ENCODE measurements around the gene CYBA. TPM values are rescaled to one million over a fixed set of nuclear protein-coding genes. Genes with fewer than 3 reads are reported as not detected.

Gene CYBA
- polyA plus RNA-seq, 1 donor (not counting 4 experiments of a cell fraction or from before 2014, with no cell fraction given) = 4.4 TPM

GRCh38 chr16:88687254-88687576 is 36.4 kb upstream of the CYBA start:
- H2AFZ ChIP-seq (ENCODE audit: control insufficient read depth, low read length) = no peak overlapping the region
- H3K9ac ChIP-seq (ENCODE audit: control insufficient read depth, extremely low read depth, insufficient read depth, low read length) = no peak overlapping the region
- dilution Hi-C loops (cut with MboI; ENCODE audit: extremely low pct_ligation_motif_present, low sequenced_read_pairs) = no loop called here
- no peak overlapping the region for H3K4me3 ChIP-seq (ENCODE audit: control insufficient read depth in 2 of 3, extremely low read depth in 1 of 3, insufficient read depth in 2 of 3, low read depth in 1 of 3, low read length in 3 of 3)
- peaks cover 2% of the 10 kb centered on the region for H4K20me1 ChIP-seq (ENCODE audit: control insufficient read depth, extremely low read depth, insufficient read depth, low read length)
- no peaks in the 10 kb centered on the region for H3K36me3 ChIP-seq (ENCODE audit: control insufficient read depth in 2 of 2, extremely low read depth in 1 of 2, insufficient read depth in 2 of 2, low read length in 2 of 2)
- peaks cover 63% of the 10 kb centered on the region for H3K27me3 ChIP-seq (ENCODE audit: control insufficient read depth, extremely low read depth, insufficient read depth, low read length)
- H3K9me1 ChIP-seq (ENCODE audit: control insufficient read depth, extremely low read depth, insufficient read depth, low read length) = no peaks in the 10 kb centered on the region
- FAIRE-seq = no peak
- DNase-seq (ENCODE audit: low read depth, low spot score) = no peak
- H3K9me3 ChIP-seq (ENCODE audit: control insufficient read depth, low read depth, low read length) = no peaks in the 10 kb centered on the region
- no peak for TF ChIP-seq EZH2 (IDR thresholded peaks at IDR 0.05; ENCODE audit: low read length)
- TF ChIP-seq CTCF (optimal IDR thresholded peaks at IDR 0.05 in 1 of 3, IDR thresholded peaks at IDR 0.05 in 1 of 3, conservative IDR thresholded peaks at IDR 0.05 in 1 of 3; ENCODE audit: extremely low read depth in 1 of 3, insufficient read depth in 2 of 3, low read length in 3 of 3) = no peak
- peaks cover 14% of the 10 kb centered on the region for H3K4me1 ChIP-seq (ENCODE audit: control insufficient read depth, extremely low read depth, insufficient read depth, low read length)
- no peak overlapping the region for H3K4me2 ChIP-seq (ENCODE audit: control insufficient read depth, extremely low read depth, insufficient read depth, low read depth, low read length)
- no peak overlapping the region for H3K27ac ChIP-seq (ENCODE audit: control insufficient read depth, insufficient read depth, low read length)
- H3K79me2 ChIP-seq (ENCODE audit: control insufficient read depth, insufficient read depth, low read length) = no peaks in the 10 kb centered on the region

- Histone ChIP-seq H3K9me1 (ENCODE audit: control insufficient read depth, extremely low read depth, insufficient read depth, low read length) (no peaks in the 10 kb centered on the region), H3K27me3 (ENCODE audit: control insufficient read depth, extremely low read depth, insufficient read depth, low read length) (peaks cover 66% of the 10 kb centered on the region), H4K20me1 (ENCODE audit: control insufficient read depth, extremely low read depth, insufficient read depth, low read length) (peaks cover 2% of the 10 kb centered on the region), H2AFZ (ENCODE audit: control insufficient read depth, low read length) (peak within 1 kb of the TSS; percentile 6), H3K4me1 (ENCODE audit: control insufficient read depth, extremely low read depth, insufficient read depth, low read length) (peaks cover 14% of the 10 kb centered on the region), H3K36me3 (ENCODE audit: control insufficient read depth in 2 of 2, extremely low read depth in 1 of 2, insufficient read depth in 2 of 2, low read length in 2 of 2) (no peaks in the 10 kb centered on the region), H3K4me3 (ENCODE audit: control insufficient read depth in 2 of 3, extremely low read depth in 1 of 3, insufficient read depth in 2 of 3, low read depth in 1 of 3, low read length in 3 of 3) (peak within 1 kb of the TSS; percentile 47 to 67 (median 64)), H3K27ac (ENCODE audit: control insufficient read depth, insufficient read depth, low read length) (no peak within 1 kb of the TSS), H3K9ac (ENCODE audit: control insufficient read depth, extremely low read depth, insufficient read depth, low read length) (peak within 1 kb of the TSS; percentile 33), H3K79me2 (ENCODE audit: control insufficient read depth, insufficient read depth, low read length) (no peaks in the 10 kb centered on the region), H3K4me2 (ENCODE audit: control insufficient read depth, extremely low read depth, insufficient read depth, low read depth, low read length) (peak within 1 kb of the TSS; percentile 85), H3K9me3 (ENCODE audit: control insufficient read depth, low read depth, low read length) (no peaks in the 10 kb centered on the region)
- DNase-seq (ENCODE audit: low read depth, low spot score) (no peak), FAIRE-seq (no peak)
- dilution Hi-C loops (cut with MboI; ENCODE audit: extremely low pct_ligation_motif_present, low sequenced_read_pairs) = no loop called here
- peak; percentile 61 for TF ChIP-seq EZH2 (IDR thresholded peaks at IDR 0.05; ENCODE audit: low read length)
- no peak for TF ChIP-seq CTCF (optimal IDR thresholded peaks at IDR 0.05 in 1 of 3, IDR thresholded peaks at IDR 0.05 in 1 of 3, conservative IDR thresholded peaks at IDR 0.05 in 1 of 3; ENCODE audit: extremely low read depth in 1 of 3, insufficient read depth in 2 of 3, low read length in 3 of 3)
Observed at GRCh38 chr16:88686439-88687253, 35.8 kb upstream of the CYBA start, which contains the start of gene SNAI3. Gene SNAI3, minus strand, starts transcription at chr16:88686507. Its CDS starts 101 bp downstream, at chr16:88686406.
